K562 (cell line): ENCODE measurements around the gene ARHGEF16. TPM values are rescaled to one million over a fixed set of nuclear protein-coding genes. Genes with fewer than 3 reads are reported as not detected.

Source experiments
- ATAC-seq: fragments of 200-7000 bp; cut with Tn5 transposase; 3 replicates; pipeline ENCODE4 v1.9.1; 2020; ENCODE audit warnings: moderate library complexity
- BruUV-seq: library from RNA; stranded (reverse); fragments of 400-500 nt; replicated peaks from 2 replicates; lab custom pipeline; 2021; lab: Mats Ljungman, UMichigan
- CTCF ChIA-PET: fragments of 300-600 bp; formaldehyde crosslinking; extraction: SDS; loops from one replicate; lab custom pipeline; 2021; ENCODE audit warnings: low intra/inter-chr PET ratio; lab: Yijun Ruan, JAX
- POLR2A ChIA-PET: fragments of 300-600, 350-650 bp; sonication (Branson Sonifier 250); formaldehyde crosslinking; extraction: SDS; loops from one replicate; lab custom pipeline; 2021; ENCODE audit warnings: antibody characterized with exemption, inconsistent platforms; lab: Yijun Ruan, JAX
- DNase-seq, 4 experiments: peaks; one replicate each; pipeline versions ENCODE4 v3.0.0 to v3.0.0-alpha.2; 2011 to 2018; ENCODE audit warnings: low spot score in 3 of 4, mixed read lengths in 3 of 4; ENCODE audit errors: extremely low read depth in 1 of 4
- FAIRE-seq: peaks from 2 replicates; lab custom pipeline; 2011; peaks lifted over from hg19 to GRCh38; lab: Jason Lieb, UNC
- H2AFZ ChIP-seq: 2 replicates; pipeline ENCODE4 v1.6.0; 2011; ENCODE audit warnings: low read depth, low read length, control low read depth, inconsistent platforms
- H3K27ac ChIP-seq: fragments of 200-600 bp; 3 replicates; pipeline ENCODE4 v1.8.0; 2011; ENCODE audit warnings: low read depth, mild to moderate bottlenecking, control low read depth, inconsistent platforms, low read length, moderate library complexity, mixed read lengths; ENCODE audit errors: extremely low read depth
- H3K27me3 ChIP-seq, 2 experiments: fragments of 300-600 bp in 1 of 2; 2 replicates in 1 of 2; 3 replicates in 1 of 2; pipeline versions ENCODE4 v1.6.0 to v1.8.0; 2011; ENCODE audit warnings: inconsistent platforms in 2 of 2, low read length in 2 of 2, mild to moderate bottlenecking in 1 of 2, mixed read lengths in 1 of 2, moderate library complexity in 1 of 2; ENCODE audit not compliant: control insufficient read depth in 2 of 2, insufficient read depth in 2 of 2
- H3K36me3 ChIP-seq: fragments of 300-600 bp; 3 replicates; pipeline ENCODE4 v1.8.0; 2011; ENCODE audit warnings: mild to moderate bottlenecking, low read length, inconsistent platforms; ENCODE audit not compliant: control insufficient read depth, insufficient read depth
- H3K4me1 ChIP-seq, 2 experiments: fragments of 200-600 bp in 1 of 2; replicated peaks in 1 of 2; 2 replicates in 1 of 2; 3 replicates in 1 of 2; pipeline versions ENCODE4 v1.5.1 to v1.8.0; 2011; ENCODE audit warnings: inconsistent platforms in 2 of 2, low read length in 2 of 2, mild to moderate bottlenecking in 1 of 2, mixed read lengths in 1 of 2, moderate library complexity in 1 of 2; ENCODE audit not compliant: control insufficient read depth in 2 of 2, insufficient read depth in 2 of 2
- H3K4me2 ChIP-seq: 2 replicates; pipeline ENCODE4 v1.6.1; 2011; ENCODE audit warnings: low read length, control low read depth, inconsistent platforms, mixed read lengths; ENCODE audit not compliant: insufficient read depth
- H3K4me3 ChIP-seq: fragments of 200-600 bp; sonication (generic), shearing (Covaris generic); 2 replicates; pipeline ENCODE4 v1.5.1; 2016; ENCODE audit warnings: control low read depth, inconsistent platforms
- H3K79me2 ChIP-seq: fragments of 200-600 bp; 3 replicates; pipeline ENCODE4 v1.8.0; 2011; ENCODE audit warnings: low read length, inconsistent platforms; ENCODE audit not compliant: control insufficient read depth, insufficient read depth
- H3K9ac ChIP-seq, 2 experiments: 2 replicates each; pipeline versions ENCODE4 v1.6.0 to v1.6.1; 2011; ENCODE audit warnings: low read depth in 2 of 2, low read length in 2 of 2, control low read depth in 1 of 2, inconsistent platforms in 1 of 2, mild to moderate bottlenecking in 1 of 2, mixed read lengths in 1 of 2; ENCODE audit not compliant: insufficient read depth in 1 of 2
- H3K9me1 ChIP-seq: one replicate; pipeline ENCODE4 v1.6.0; 2011; ENCODE audit warnings: inconsistent platforms, mild to moderate bottlenecking, low read length, moderate library complexity; ENCODE audit not compliant: control insufficient read depth, insufficient read depth
- H3K9me3 ChIP-seq: replicated peaks from 2 replicates; pipeline ENCODE4 v1.5.1; 2011; ENCODE audit warnings: low read depth, low read length, inconsistent platforms; ENCODE audit not compliant: control insufficient read depth, insufficient read depth
- H4K20me1 ChIP-seq: replicated peaks from 2 replicates; pipeline ENCODE4 v1.6.1; 2011; ENCODE audit warnings: low read length, inconsistent platforms, mixed read lengths; ENCODE audit not compliant: control insufficient read depth, insufficient read depth
- E2F6 ChIP-seq, 2 experiments: IDR thresholded peaks; 2 replicates each; pipeline ENCODE4 v1.6.1; 2011; ENCODE audit warnings: borderline replicate concordance in 1 of 2, control low read depth in 1 of 2, low read depth in 1 of 2, low read length in 1 of 2, mild to moderate bottlenecking in 1 of 2, mixed read lengths in 1 of 2, moderate library complexity in 1 of 2; ENCODE audit not compliant: insufficient read depth in 1 of 2, insufficient read length in 1 of 2, poor library complexity in 1 of 2, severe bottlenecking in 1 of 2; ENCODE audit errors: extremely low read depth in 1 of 2
- NEUROD1 ChIP-seq: fragments of 150-350 bp; IDR thresholded peaks from 2 replicates; pipeline ENCODE4 v1.6.1; 2014; ENCODE audit warnings: borderline replicate concordance, low read length, low read depth; ENCODE audit not compliant: partially characterized antibody
- POLR2H ChIP-seq: IDR thresholded peaks from 2 replicates; pipeline ENCODE4 v1.6.1; 2016; ENCODE audit warnings: missing genetic modification characterization, low read depth, mild to moderate bottlenecking, control low read depth, missing compliant biosample characterization, moderate library complexity
- PPARD ChIP-seq: fragments of 250-450 bp; sonication (Bioruptor Pico); IDR thresholded peaks from 2 replicates; pipeline ENCODE4 v1.8.0; 2022; ENCODE audit warnings: inconsistent platforms, mild to moderate bottlenecking, moderate library complexity
- SIRT6 ChIP-seq: IDR thresholded peaks from one replicate; pipeline ENCODE4 v1.6.1; 2012; ENCODE audit warnings: low read depth, mild to moderate bottlenecking, control low read depth, inconsistent platforms, low read length, moderate library complexity
- SMARCA4 ChIP-seq: fragments of 450-650 bp; IDR thresholded peaks from 2 replicates; pipeline ENCODE4 v1.6.1; 2016
- STAT6 ChIP-seq: sonication (generic); formaldehyde crosslinking; IDR thresholded peaks from 2 replicates; pipeline ENCODE4 v1.8.1; 2023; ENCODE audit warnings: mild to moderate bottlenecking, missing genetic modification reagents
- THRA ChIP-seq: fragments of 450-650 bp; IDR thresholded peaks from 2 replicates; pipeline ENCODE4 v1.6.1; 2017; ENCODE audit warnings: mild to moderate bottlenecking, moderate library complexity
- ZNF3 ChIP-seq: fragments of 250-450 bp; sonication (Bioruptor Pico); IDR thresholded peaks from 2 replicates; pipeline ENCODE4 v1.5.0; 2021; ENCODE audit warnings: mild to moderate bottlenecking, moderate library complexity
- ZNF586 ChIP-seq: fragments of 450-650 bp; formaldehyde crosslinking; conservative IDR thresholded peaks from 2 replicates; pipeline ENCODE4 v1.4.0; 2020; ENCODE audit warnings: mild to moderate bottlenecking, moderate library complexity
- WGBS: fragments of 100-300 bp; shearing (Covaris generic); methylation state at CpG from one replicate; pipeline ENCODE4 v1.1.6; 2016; ENCODE audit warnings: low coverage, mixed read lengths; ENCODE audit not compliant: insufficient coverage; ENCODE audit errors: missing lambda C conversion rate; 5-methylcytosine and 5-hydroxymethylcytosine counted together
- in situ Hi-C: fragments of 300-500 bp; cut with MboI; formaldehyde crosslinking; loops from 4 replicates; pipeline ENCODE4 v1.15.0; 2018; ENCODE audit warnings: inconsistent platforms, mixed read lengths
- intact Hi-C: fragments of 100-400 bp; cut with micrococcal nuclease; formaldehyde crosslinking; loops from 2 replicates; pipeline ENCODE4 v1.14.2; 2022
- polyA plus RNA-seq, 8 experiments: library from polyadenylated mRNA; depleted of rRNA in 4 of 8; stranded (reverse) in 5 of 8; unstranded in 3 of 8; fragments of >200 nt; fragmentation: Nextera tagmentation in 2 of 8; fragmentation: Illumina TruSeq in 1 of 8; extraction: Ambion mirVana in 2 of 8; extraction: Trizol in 1 of 8; gene quantifications; 2 replicates each; pipeline versions ENCODE4 v1.2.1 to v1.2.3, GENCODE V29; 2011 to 2014; ENCODE audit warnings: inconsistent platforms in 1 of 8, missing spikeins in 1 of 8
- total RNA-seq, 7 experiments: library from RNA; depleted of rRNA in 6 of 7; stranded (reverse); fragments of >200 nt in 6 of 7; fragmentation: Illumina TruSeq in 2 of 7; extraction: Trizol in 2 of 7; gene quantifications; 2 replicates each; pipeline versions ENCODE4 v1.2.1 to v1.2.3, GENCODE V29; 2011 to 2021; ENCODE audit warnings: low replicate concordance in 1 of 7

The ARHGEF16 gene
- total and polyA plus RNA-seq, 9 of the 15 experiments (the other 6 are each of a cell fraction or from before 2014, with no cell fraction given): 0.15 to 1.2 (median 0.49) TPM; not detected in 2

- DNase-seq (no peak), FAIRE-seq (no peak), ATAC-seq (no peak)
- no peaks in the 10 kb centered on the region for H3K79me2 ChIP-seq
- 7% methylated on average over 14 of the region's 14 CpGs for WGBS
- ChIA-PET POLR2A (interaction anchor here (1.1 kb wide), 1 partner anchor 32 kb away, joined by 3 read pairs; no protein-coding TSS in a partner anchor), CTCF (interaction anchor here (5.5 kb wide), 1 partner anchor 32 kb away, joined by 91 read pairs; the partner anchor contains the start of gene ARHGEF16)
- no peak overlapping the region for H3K9ac ChIP-seq
- H3K36me3 ChIP-seq: no peaks in the 10 kb centered on the region
- H3K27ac ChIP-seq: no peak overlapping the region
- in situ Hi-C loops (no loop called here), intact Hi-C loops (no loop called here)
- H4K20me1 ChIP-seq: peaks cover 11% of the 10 kb centered on the region
- H2AFZ ChIP-seq: no peak overlapping the region
- H3K4me1 ChIP-seq: peaks cover 0 to 29% of the 10 kb centered on the region in 2 experiments; a peak in 2 of 5 replicates
- no TSS peak for BruUV-seq
- no peaks in the 10 kb centered on the region for H3K9me1 ChIP-seq
- H3K4me3 ChIP-seq: no peak overlapping the region
- H3K9me3 ChIP-seq: 0 out of 2 replicates have a peak, but pooled peaks cover 3% of the 10 kb centered on the region
- H3K4me2 ChIP-seq: no peak overlapping the region
- TF ChIP-seq E2F6 (IDR thresholded peaks at IDR 0.05; ENCODE audit: borderline replicate concordance in 1 of 2, extremely low read depth in 1 of 2, insufficient read depth in 1 of 2, insufficient read length in 1 of 2, low read depth in 1 of 2, low read length in 1 of 2, poor library complexity in 1 of 2, severe bottlenecking in 1 of 2) (no peak), STAT6 (CRISPR knock-in tag) (no peak), SIRT6 (no peak), SMARCA4 (no peak), ZNF3 (CRISPR knock-in tag) (no peak), NEUROD1 (no peak), ZNF586 (CRISPR knock-in tag) (no peak), POLR2H (tag) (no peak), THRA (no peak), PPARD (CRISPR knock-in tag) (no peak)
- H3K27me3 ChIP-seq: peaks cover 9 to 28% of the 10 kb centered on the region in 2 experiments
Observed at GRCh38 chr1:3485016-3485415, 30.6 kb downstream of the ARHGEF16 start.
